ENCODE measurements around the gene CCDC150.

DNA sequence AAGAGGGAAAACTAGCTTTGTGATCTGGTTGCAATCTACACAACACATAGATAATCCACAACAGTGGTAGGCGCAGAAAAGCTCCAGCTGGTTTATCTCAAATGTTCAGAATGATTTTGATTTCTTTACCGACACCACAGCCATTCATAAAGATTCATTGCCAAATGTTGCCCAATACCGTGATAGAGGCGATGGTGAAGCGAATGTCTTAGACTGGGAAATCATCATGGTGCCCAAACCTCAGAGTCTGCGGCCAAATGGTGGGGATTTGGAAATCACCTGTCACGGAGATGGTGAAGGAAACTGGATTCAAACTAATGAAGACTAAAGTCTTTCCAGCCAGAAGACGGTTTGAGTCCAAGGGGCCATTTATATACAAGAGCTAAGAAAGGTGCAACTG is 48.5 kb upstream of the CCDC150 start:
- TF ChIP-seq, protein P1, sequence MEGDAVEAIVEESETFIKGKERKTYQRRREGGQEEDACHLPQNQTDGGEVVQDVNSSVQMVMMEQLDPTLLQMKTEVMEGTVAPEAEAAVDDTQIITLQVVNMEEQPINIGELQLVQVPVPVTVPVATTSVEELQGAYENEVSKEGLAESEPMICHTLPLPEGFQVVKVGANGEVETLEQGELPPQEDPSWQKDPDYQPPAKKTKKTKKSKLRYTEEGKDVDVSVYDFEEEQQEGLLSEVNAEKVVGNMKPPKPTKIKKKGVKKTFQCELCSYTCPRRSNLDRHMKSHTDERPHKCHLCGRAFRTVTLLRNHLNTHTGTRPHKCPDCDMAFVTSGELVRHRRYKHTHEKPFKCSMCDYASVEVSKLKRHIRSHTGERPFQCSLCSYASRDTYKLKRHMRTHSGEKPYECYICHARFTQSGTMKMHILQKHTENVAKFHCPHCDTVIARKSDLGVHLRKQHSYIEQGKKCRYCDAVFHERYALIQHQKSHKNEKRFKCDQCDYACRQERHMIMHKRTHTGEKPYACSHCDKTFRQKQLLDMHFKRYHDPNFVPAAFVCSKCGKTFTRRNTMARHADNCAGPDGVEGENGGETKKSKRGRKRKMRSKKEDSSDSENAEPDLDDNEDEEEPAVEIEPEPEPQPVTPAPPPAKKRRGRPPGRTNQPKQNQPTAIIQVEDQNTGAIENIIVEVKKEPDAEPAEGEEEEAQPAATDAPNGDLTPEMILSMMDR (IDR thresholded peaks at IDR 0.05; ENCODE audit: insufficient read depth, low read length, poor library complexity, severe bottlenecking): no peak
- TF ChIP-seq EZH2phosphoT487 (conservative IDR thresholded peaks at IDR 0.05; ENCODE audit: low read length): no peak
